Left renal cortex interstitium (tissue), 4 donors: ENCODE data around the gene RHBG. TPM values are rescaled to one million over a fixed set of nuclear protein-coding genes. Genes with fewer than 3 reads are reported as not detected.

Source experiments
- DNase-seq, 4 donors: peaks; one replicate each; pipeline ENCODE4 v3.0.0-alpha.2; 2013; ENCODE audit warnings: low read depth in 4 of 4, low spot score in 2 of 4, missing footprints in 1 of 4
- polyA plus RNA-seq, 4 donors: library from polyadenylated mRNA; unstranded; fragments of 120-200 nt; gene quantifications; one replicate each; pipeline ENCODE4 v1.2.1, GENCODE V29; 2013; ENCODE audit not compliant: insufficient read length in 4 of 4

RHBG gene
- polyA plus RNA-seq, 4 donors: 8.0 to 24.3 (median 17.0) TPM

GRCh38 chr1:156422602-156423091 lies 53.6 kb downstream of the RHBG start:
- DNase-seq: no peak

GRCh38 chr1:156423422-156424352 lies 54.7 kb downstream of the RHBG start:
- no peak for DNase-seq

GRCh38 chr1:156424806-156425432 lies 55.9 kb downstream of the RHBG start:
- no peak for DNase-seq

DNA sequence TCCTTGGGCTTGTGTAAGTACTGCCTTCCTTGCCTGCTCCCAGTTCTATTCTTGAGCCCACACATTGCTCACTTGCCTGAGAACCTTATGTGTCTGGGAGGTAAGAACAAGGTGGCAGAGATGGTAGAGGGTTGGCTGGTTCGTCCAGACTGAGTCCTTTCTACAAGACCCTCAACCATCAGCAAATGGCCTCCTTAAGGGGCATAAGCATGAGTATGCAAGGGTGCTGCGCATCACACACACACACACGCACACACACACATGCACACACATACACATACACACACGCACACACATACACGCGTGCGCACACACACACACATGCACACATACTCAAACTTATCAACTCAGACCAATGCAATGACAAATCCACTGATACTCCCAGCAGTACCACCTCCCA lies 56.9 kb downstream of the RHBG start:
- no peak for DNase-seq

- no peak for DNase-seq
Measured at GRCh38 chr1:156427957-156428356, 58.9 kb downstream of the RHBG start.

- DNase-seq: no peak
Measured at GRCh38 chr1:156428746-156429288, 59.8 kb downstream of the RHBG start.

- DNase-seq: no peak
Measured at GRCh38 chr1:156429313-156430060, 60.5 kb downstream of the RHBG start.

DNA sequence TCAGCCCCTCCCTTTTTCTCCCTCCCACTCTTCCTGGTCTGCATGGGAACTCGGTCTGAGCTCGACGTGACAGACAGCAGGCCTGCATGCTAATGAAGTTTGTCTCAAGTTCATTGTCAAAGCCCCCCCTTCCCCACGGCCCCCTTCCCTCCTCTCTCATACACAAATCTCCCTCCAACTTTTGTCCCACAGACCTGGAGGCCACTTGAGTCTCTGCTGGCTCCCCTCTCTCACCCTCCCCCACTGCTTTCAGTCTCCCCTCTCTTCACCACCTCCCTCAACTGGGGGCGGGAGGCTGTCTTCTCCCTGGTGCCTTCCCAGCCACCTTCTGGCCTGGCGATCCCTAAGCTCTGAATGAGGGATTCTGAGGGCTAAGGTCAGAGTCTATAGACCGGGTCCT lies 61.3 kb downstream of the RHBG start:
- DNase-seq: no peak

DNA sequence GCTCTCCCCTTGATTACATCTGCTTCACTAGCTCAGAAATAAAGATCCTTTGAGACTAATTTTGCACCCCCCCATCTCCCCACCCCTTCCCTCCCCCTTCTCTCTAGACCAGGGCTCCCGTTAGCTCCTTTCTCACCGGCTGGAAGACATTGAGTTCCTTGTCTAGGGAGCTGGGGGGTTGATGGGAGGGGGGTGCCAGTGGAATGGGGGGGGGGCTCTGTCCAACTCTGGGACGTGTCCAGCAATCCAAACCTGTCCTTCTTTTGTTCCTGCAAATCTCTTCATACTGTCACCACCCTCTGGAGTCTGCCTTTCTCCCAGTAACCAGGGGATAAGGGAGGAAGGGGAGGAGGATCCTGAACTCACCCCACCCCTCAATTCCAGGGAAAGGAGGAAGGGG lies 61.9 kb downstream of the RHBG start:
- no peak for DNase-seq

GRCh38 chr1:156431366-156431765 lies 62.4 kb downstream of the RHBG start:
- no peak for DNase-seq

DNA sequence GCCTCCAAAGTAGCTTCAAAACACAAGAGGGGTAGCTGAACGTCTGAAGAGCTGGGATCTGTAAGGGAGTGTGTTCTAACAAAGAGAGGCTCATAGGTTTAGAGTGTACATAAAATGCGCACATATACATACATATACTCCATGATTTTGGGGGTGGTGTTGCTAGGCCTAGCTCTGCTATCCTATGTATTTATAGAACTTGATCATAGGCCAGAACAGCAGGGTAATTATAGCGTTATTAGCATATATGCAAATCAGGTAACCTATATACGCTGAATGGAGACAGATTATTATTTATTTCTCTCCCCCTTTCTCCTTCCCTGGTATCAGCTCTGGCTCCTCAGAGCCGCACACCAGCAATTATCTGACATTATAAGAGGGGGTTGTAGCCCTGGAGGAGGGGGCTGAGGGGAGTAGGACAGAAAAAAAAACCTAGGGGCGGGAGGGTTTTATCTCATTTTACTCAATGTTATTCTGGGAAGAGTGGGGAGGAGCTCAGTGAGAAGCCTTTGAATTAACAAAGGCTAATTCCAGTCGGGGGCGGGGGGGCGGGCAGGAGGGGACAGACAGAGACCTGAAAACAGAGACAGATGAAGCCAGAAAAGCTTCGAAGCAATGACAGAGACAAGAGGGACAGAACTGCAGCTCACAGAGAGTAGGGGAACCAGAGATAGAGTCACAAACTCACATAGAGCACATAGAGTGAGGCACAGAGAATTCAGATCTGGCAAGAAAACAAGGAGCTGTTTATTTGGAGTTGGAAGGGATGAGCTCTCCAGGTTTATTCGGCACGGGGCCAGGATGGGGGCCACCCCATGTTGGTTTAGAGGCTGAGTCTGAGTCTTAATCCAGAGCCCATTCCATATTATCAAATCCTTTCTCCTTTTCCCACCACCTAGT lies 63.0 kb downstream of the RHBG start:
- no peak for DNase-seq

- DNase-seq: no peak
Measured at GRCh38 chr1:156432669-156433018, 63.6 kb downstream of the RHBG start.

- no peak for DNase-seq
Measured at GRCh38 chr1:156433032-156433431, 64.0 kb downstream of the RHBG start.

DNA sequence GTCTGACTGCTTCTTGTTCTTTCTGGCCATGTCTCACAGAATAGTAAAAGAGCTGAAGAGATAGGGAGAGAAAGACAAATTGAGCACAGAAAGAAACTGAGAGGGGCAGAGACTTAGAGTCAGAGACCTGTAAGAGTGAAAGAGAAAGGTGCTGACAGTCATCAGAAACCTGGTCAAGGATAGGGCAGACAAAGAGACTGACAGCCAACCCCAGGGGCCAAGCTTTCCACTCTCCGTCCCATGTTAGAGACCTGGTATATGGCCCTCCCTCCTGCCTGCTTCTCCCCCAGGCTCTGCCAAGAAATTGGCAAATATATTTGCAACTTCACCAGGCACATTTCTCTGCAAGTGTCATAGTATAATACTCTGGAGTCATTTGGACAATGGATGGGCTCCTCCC lies 64.6 kb downstream of the RHBG start:
- DNase-seq: no peak

Other genes starting within 250 kb of the RHBG start
- 10 to 100 TPM; 18.3 to 24.5 (median 22.1) TPM for gene SEMA4A, start 215.6 kb upstream of the RHBG start, polyA plus RNA-seq
- 10 to 100 TPM; 23.5 to 32.0 (median 28.6) TPM for gene SLC25A44, start 175.1 kb upstream of the RHBG start, polyA plus RNA-seq
- gene PMF1, start 156.2 kb upstream of the RHBG start, polyA plus RNA-seq: 100 to 1,000 TPM in 2 of 4 donors, 10 to 100 TPM in 2; 78.4 to 103 (median 97.6) TPM
- gene BGLAP, start 127.0 kb upstream of the RHBG start, polyA plus RNA-seq: 1 to 10 TPM; 1.0 to 7.5 (median 4.3) TPM
- gene PAQR6, start 121.2 kb upstream of the RHBG start, polyA plus RNA-seq: 1 to 10 TPM; 2.9 to 8.0 (median 4.9) TPM
- gene SMG5, start 86.4 kb upstream of the RHBG start, polyA plus RNA-seq: 10 to 100 TPM; 54.5 to 76.2 (median 62.1) TPM
- gene TMEM79, start 84.9 kb upstream of the RHBG start, polyA plus RNA-seq: 1 to 10 TPM; 4.8 to 8.2 (median 7.0) TPM
- gene GLMP, start 73.5 kb upstream of the RHBG start, polyA plus RNA-seq: 10 to 100 TPM; 54.6 to 73.3 (median 65.4) TPM
- not detected for gene VHLL, start 69.9 kb upstream of the RHBG start, polyA plus RNA-seq
- gene CCT3, start 30.9 kb upstream of the RHBG start, polyA plus RNA-seq: 100 to 1,000 TPM; 313 to 386 (median 330) TPM
- 1 to 10 TPM in 3 of 4 donors, under 1 TPM in 1; 0.57 to 2.3 (median 1.6) TPM for gene TSACC, start 30.7 kb upstream of the RHBG start, polyA plus RNA-seq
- gene MEF2D, start 131.6 kb downstream of the RHBG start, polyA plus RNA-seq: 10 to 100 TPM; 20.8 to 32.8 (median 24.3) TPM
- 10 to 100 TPM in 3 of 4 donors, 1 to 10 TPM in 1; 9.6 to 18.8 (median 14.6) TPM for gene IQGAP3, start 203.4 kb downstream of the RHBG start, polyA plus RNA-seq
- gene TTC24, start 210.5 kb downstream of the RHBG start, polyA plus RNA-seq: 1 to 10 TPM in 3 of 4 donors, under 1 TPM in 1; 0.97 to 2.3 (median 1.4) TPM
- gene NAXE, start 222.6 kb downstream of the RHBG start, polyA plus RNA-seq: 10 to 100 TPM; 64.7 to 86.7 (median 77.2) TPM
- gene GPATCH4, start 232.3 kb downstream of the RHBG start, polyA plus RNA-seq: 10 to 100 TPM; 28.4 to 36.1 (median 33.7) TPM